Measurements from ENCODE around the gene ARFRP1. TPM values are rescaled to one million over a fixed set of nuclear protein-coding genes. Genes with fewer than 3 reads are reported as not detected.

Gene ARFRP1
- total RNA-seq, 1 experiment from 2014 or later = 119 TPM

DNA sequence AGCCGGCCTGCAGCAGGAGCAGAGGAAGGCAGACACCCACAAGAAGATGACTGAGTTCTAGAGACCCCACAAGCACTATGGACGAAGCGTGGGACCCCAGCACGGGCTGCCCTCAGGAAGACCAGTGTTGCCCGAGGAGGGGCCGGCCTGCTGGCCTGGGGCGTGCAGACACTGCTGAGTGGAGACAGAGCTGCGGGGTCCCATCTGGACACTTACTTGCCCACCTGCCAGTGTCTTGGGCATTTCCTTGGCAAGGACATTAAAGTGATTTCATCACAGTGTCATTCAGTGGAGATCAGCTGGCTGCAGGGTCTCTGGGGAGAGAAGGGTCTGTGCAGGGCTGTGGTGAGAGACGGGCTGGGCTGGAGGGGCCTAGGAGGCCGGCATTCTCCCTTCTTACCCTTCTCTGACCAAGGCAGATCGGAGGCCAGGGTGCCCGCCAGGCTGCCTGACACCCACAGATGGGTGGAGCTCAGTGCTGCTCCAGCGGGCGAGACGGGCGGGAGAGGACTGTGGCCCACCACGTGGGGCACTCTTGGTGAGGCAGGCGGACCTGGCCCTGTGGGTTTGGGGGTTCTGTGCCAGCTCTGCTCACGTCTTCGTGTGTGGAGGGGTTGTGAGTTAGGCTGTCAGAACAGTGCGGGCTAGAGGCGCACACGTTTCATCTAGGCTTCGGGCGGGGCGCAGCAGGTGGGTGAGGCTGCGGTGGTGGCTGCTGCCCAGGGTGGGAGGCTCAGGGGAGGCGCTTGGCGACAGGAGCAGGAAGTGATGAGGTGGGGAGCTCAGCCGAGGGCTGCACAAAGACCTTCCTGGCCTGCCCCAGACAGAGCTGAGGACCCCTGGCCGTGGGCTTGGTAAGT is 28.3 kb upstream of the ARFRP1 start, which contains the start of gene LIME1:
LIME1 (plus strand) TSS at position 806 of the 860 bp plus-strand sequence. CDS start 886 bp downstream, outside the sequence.
- peak within 1 kb of the TSS; percentile 32 for H3K27ac Mint-ChIP-seq (ENCODE audit: unreplicated experiment)
- H3K4me1 Mint-ChIP-seq (ENCODE audit: low read depth, unreplicated experiment) = peaks cover 7% of the 10 kb centered on the region
- ChIA-PET CTCF (interaction anchor here (0.9 to 1.1 kb wide), 2 partner anchors 25 to 28 kb away, joined by 3 to 4 read pairs; partner anchors contain the start of genes ARFRP1 and ZGPAT), POLR2A (interaction anchor here (0.6 kb wide), 2 partner anchors 27 to 29 kb away, joined by 3 read pairs; partner anchors contain the start of gene ARFRP1)
- H3K4me3 Mint-ChIP-seq (ENCODE audit: unreplicated experiment) = peak within 1 kb of the TSS; percentile 66
- TF ChIP-seq, protein P1, sequence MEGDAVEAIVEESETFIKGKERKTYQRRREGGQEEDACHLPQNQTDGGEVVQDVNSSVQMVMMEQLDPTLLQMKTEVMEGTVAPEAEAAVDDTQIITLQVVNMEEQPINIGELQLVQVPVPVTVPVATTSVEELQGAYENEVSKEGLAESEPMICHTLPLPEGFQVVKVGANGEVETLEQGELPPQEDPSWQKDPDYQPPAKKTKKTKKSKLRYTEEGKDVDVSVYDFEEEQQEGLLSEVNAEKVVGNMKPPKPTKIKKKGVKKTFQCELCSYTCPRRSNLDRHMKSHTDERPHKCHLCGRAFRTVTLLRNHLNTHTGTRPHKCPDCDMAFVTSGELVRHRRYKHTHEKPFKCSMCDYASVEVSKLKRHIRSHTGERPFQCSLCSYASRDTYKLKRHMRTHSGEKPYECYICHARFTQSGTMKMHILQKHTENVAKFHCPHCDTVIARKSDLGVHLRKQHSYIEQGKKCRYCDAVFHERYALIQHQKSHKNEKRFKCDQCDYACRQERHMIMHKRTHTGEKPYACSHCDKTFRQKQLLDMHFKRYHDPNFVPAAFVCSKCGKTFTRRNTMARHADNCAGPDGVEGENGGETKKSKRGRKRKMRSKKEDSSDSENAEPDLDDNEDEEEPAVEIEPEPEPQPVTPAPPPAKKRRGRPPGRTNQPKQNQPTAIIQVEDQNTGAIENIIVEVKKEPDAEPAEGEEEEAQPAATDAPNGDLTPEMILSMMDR (IDR thresholded peaks at IDR 0.05; ENCODE audit: insufficient read depth in 1 of 2, low read depth in 1 of 2, low read length in 1 of 2, severe bottlenecking in 1 of 2, unreplicated experiment in 1 of 2) = no peak
- H3K36me3 Mint-ChIP-seq (ENCODE audit: insufficient read depth, unreplicated experiment) = peaks cover 50% of the 10 kb centered on the region
- no peaks in the 10 kb centered on the region for H3K27me3 ChIP-seq (replicated peaks; ENCODE audit: control insufficient read depth, insufficient read depth, low read length)
- no peaks in the 10 kb centered on the region for H3K9me3 Mint-ChIP-seq (ENCODE audit: unreplicated experiment)
- intact Hi-C loops (cut with micrococcal nuclease; ENCODE audit: unreplicated experiment) = no loop called here
- H3K36me3 ChIP-seq (ENCODE audit: control insufficient read depth, insufficient read depth, low read length) = peaks cover 16% of the 10 kb centered on the region
- no peaks in the 10 kb centered on the region for H3K27me3 Mint-ChIP-seq (ENCODE audit: insufficient read depth, unreplicated experiment)
- no peaks in the 10 kb centered on the region for H3K9me3 ChIP-seq
- no peak for DNase-seq
- peaks cover 15% of the 10 kb centered on the region for H3K4me1 ChIP-seq
- peak within 1 kb of the TSS; percentile 71 for H3K4me3 ChIP-seq (ENCODE audit: low read depth, low read length)
- BruUV-seq (replicated peaks) = no TSS peak

DNA sequence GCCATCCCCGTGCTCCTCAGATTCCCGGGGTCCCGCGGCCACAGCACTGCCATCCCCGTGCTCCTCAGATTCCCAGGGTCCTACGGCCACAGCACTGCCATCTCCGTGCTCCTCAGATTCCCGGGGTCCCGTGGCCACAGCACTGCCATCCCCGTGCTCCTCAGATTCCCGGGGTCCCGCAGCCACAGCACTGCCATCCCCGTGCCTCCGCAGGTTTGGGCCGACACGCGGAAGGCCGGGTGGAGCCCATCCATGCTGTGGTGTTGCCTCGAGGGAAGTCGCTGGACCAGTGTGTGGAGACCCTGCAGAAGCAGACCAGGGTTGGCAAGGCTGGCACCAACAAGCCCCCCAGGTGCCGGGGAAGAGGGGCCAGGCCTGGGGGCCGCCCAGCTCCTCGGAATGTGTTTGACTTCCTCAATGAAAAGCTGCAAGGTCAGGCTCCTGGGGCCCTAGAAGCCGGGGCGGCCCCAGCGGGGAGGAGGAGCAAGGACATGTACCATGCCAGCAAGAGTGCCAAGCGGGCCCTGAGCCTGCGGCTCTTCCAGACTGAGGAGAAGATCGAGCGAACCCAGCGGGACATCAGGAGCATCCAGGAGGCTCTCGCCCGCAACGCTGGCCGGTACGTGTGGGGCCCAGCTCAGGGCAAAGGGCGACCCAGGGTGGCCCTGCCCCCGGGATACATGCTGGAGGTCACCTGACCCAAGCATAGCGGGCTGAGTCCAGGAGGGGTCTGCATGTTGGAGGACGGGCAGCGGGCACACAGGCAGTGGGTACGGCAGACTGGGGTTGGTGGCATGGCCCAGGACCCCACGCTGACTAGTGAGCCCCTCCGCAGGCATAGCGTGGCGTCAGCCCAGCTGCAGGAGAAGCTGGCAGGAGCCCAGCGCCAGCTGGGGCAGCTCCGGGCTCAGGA is 27.4 kb upstream of the ARFRP1 start:
- Histone ChIP-seq H3K27me3 (replicated peaks; ENCODE audit: control insufficient read depth, insufficient read depth, low read length) (no peaks in the 10 kb centered on the region), H3K36me3 (ENCODE audit: control insufficient read depth, insufficient read depth, low read length) (peaks cover 15% of the 10 kb centered on the region), H3K9me3 (no peaks in the 10 kb centered on the region), H3K4me1 (peaks cover 13% of the 10 kb centered on the region), H3K4me3 (ENCODE audit: low read depth, low read length) (no peak overlapping the region)
- Mint-ChIP-seq H3K27ac (ENCODE audit: unreplicated experiment) (peak overlapping the region; percentile 32), H3K9me3 (ENCODE audit: unreplicated experiment) (no peaks in the 10 kb centered on the region), H3K4me1 (ENCODE audit: low read depth, unreplicated experiment) (peaks cover 7% of the 10 kb centered on the region), H3K27me3 (ENCODE audit: insufficient read depth, unreplicated experiment) (no peaks in the 10 kb centered on the region), H3K4me3 (ENCODE audit: unreplicated experiment) (no peak overlapping the region), H3K36me3 (ENCODE audit: insufficient read depth, unreplicated experiment) (peaks cover 42% of the 10 kb centered on the region)
- ChIA-PET POLR2A (no interaction called here), CTCF (no interaction called here)
- TF ChIP-seq, protein P1 (IDR thresholded peaks at IDR 0.05; ENCODE audit: insufficient read depth in 1 of 2, low read depth in 1 of 2, low read length in 1 of 2, severe bottlenecking in 1 of 2, unreplicated experiment in 1 of 2) = no peak
- DNase-seq = no peak
- intact Hi-C loops (cut with micrococcal nuclease; ENCODE audit: unreplicated experiment) = no loop called here
- BruUV-seq (replicated peaks) = TSS peak; percentile 63

Measured in Caco-2 (cell line).